NCI-H748 treated with DMSO at 0.1 percent for 48 hours (cell line): ENCODE results near the gene S100A1.
"Not testable (repeated sequence)": the region's sequence is repeated elsewhere in the genome, so short reads cannot be mapped to it uniquely, and the experiment has no call there.

Experiments used
- DNase-seq: peaks from one replicate; lab custom pipeline; 2025; lab: John Stamatoyannopoulos, UW

The S100A1 gene

GRCh38 chr1:153658400-153659174 lies 30.4 kb downstream of the S100A1 start, which contains the start of gene SNAPIN:
TSS of gene SNAPIN (plus strand) at chr1:153658703. CDS start at chr1:153658744, 41 bp downstream.
- peak; percentile 70 for DNase-seq

DNA sequence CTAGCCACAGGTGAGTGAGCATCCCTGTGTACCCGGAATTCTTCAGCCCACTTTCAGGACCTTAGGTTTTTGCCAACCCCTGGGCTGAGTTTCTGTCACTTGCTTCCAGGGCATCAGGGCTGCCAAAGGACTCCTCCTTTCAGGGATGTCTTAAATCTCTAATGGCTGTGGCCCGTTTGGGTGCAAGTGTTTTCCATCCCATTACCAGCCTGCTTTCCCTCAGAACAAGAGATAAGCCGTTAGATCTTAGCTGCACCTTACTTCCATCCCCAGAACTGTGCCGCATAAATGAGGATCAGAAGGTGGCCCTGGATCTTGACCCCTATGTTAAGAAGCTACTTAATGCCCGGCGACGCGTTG lies 30.9 kb downstream of the S100A1 start:
- no peak for DNase-seq

- no peak for DNase-seq
Measured at GRCh38 chr1:153659656-153660055, 31.4 kb downstream of the S100A1 start.

GRCh38 chr1:153661111-153661708 lies 33.0 kb downstream of the S100A1 start:
- DNase-seq: no peak

- no peak for DNase-seq
Measured at GRCh38 chr1:153662269-153662668, 34.0 kb downstream of the S100A1 start.

- DNase-seq: no peak
Measured at GRCh38 chr1:153663211-153663610, 35.0 kb downstream of the S100A1 start.

- no peak for DNase-seq
Measured at GRCh38 chr1:153667439-153667838, 39.2 kb downstream of the S100A1 start.

DNA sequence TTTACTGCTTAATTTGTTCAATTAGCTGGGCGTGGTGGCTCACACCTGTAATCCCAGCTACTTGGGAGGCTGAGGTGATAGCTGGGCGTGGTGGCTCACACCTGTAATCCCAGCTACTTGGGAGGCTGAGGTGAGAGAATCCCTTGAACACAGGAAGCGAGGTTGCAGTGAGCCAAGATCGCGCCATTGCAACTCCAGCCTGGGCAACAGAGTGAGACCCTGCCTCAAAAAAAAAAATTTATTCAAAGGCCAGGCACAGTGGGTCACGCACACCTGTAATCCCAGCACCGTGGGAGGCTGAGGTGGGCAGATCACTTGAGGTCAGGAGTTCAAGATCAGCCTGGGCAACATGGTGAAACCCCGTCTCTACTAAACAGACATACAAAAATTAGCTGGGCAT lies 40.4 kb downstream of the S100A1 start:
- not testable (repeated sequence) for DNase-seq

GRCh38 chr1:153669606-153670005 lies 41.4 kb downstream of the S100A1 start:
- no peak for DNase-seq

- no peak for DNase-seq
Measured at GRCh38 chr1:153670257-153670858, 42.1 kb downstream of the S100A1 start.

- DNase-seq: peak; percentile 98
Measured at GRCh38 chr1:153670859-153671627, 42.8 kb downstream of the S100A1 start, which contains the start of gene ILF2. TSS of gene ILF2 (minus strand) at chr1:153670993. CDS start at chr1:153670922, 71 bp downstream.

DNA sequence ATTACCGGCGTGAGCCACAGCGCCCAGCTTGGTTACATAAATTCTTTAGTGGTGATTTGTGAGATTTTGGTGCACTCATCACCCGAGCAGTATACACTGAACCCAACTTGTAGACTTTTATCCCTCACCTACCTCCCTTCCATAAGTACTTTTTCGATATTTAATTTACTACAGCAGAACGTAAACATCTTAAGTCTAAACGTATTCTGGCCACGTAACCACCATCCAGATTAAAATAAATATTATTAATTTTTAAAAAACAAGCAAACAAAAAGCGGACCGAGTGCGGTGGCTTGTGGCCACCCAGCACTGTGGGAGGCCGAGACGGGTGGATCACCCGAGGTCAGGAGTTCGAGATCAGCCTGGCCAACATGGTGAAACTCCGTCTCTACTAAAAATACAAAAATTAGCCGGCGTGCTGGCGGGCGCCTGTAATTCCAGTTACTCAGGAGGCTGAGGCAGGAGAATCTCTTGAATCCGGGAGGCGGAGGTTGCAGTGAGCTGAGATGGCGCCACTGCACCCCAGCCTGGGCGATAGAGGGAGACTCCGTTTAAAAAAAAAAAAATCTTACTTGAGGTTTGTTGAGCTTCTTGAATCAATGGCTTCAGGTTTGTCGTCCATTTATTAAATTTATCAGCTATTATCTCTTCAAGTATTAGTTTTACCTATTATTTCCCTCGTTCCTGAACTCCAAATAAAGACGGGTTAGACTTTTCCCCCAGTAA lies 43.6 kb downstream of the S100A1 start:
- DNase-seq: peak; percentile 55

GRCh38 chr1:153673511-153673910 lies 45.3 kb downstream of the S100A1 start:
- DNase-seq: no peak

DNA sequence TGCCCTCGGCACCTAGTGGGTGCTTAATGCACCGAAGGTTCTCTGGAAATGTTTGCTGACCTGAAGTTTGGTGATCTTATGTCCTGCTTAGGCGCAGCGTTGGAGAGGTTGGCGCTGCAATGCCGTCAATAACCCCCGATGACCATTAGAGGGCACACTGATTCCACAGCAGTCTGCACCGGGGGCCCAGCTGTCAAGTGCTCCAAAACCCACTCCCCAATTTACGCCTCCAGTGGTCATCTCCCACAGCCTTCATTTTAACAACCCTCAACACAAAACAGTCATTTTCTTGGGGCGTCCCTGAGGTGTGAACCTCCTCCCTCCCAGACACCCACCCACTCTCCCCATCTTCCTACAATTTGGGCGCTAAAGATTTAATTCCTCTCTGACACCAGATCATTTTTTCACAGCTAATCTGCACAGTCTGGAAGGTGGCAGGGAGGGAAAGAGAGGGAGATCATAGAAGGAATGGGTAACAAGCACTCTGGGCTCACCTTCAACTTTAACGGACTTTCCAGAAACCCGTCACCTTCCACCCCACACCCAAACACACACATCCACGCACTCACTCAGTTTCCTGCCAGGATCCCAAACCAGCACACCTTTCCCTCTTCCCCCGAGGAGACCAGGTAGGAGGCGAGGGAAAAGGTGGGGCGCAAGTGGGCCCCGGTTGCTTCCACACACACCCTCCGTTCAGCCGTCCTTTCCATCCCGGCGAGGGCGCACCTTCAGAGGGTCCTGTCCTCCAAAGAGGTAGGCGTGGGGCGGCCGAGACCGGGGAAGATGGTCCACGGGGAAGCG lies 49.7 kb downstream of the S100A1 start:
- DNase-seq: peak; percentile 59

- DNase-seq: no peak
Measured at GRCh38 chr1:153678519-153679336, 50.5 kb downstream of the S100A1 start, which contains the start of gene NPR1. TSS of gene NPR1 (plus strand) at chr1:153678688. CDS start at chr1:153679109, 421 bp downstream.

DNA sequence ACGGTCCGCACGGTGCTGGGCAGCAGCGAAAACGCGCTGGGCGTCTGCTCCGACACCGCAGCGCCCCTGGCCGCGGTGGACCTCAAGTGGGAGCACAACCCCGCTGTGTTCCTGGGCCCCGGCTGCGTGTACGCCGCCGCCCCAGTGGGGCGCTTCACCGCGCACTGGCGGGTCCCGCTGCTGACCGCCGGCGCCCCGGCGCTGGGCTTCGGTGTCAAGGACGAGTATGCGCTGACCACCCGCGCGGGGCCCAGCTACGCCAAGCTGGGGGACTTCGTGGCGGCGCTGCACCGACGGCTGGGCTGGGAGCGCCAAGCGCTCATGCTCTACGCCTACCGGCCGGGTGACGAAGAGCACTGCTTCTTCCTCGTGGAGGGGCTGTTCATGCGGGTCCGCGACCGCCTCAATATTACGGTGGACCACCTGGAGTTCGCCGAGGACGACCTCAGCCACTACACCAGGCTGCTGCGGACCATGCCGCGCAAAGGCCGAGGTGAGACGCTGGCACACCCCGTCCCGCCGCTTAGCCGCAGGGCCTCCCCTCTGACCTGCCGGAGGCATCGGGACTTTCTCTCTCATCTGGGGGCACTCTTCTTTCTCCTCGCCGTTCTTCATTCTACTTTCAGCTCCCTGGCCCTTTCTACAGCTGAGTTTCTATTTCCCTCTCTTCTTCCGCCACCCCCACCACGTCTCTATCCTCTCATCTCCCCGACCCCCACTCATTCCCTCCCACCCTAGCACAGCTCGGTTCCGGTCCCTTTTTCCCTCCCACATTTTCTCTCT lies 51.3 kb downstream of the S100A1 start:
- no peak for DNase-seq

DNA sequence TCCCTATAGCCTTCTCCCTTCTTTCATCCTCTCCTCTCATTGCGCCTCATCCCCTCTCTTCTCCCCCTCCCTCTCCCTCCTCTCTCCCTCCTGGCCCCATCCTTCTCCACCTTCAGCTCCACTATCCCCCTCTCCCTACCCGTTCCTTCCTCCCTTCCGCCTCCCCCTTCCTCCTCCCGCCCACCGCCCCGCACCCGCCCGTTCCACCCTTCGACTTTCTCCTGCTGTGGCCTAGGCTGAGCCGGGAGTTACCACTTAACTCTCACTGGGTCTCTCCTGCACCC lies 51.8 kb downstream of the S100A1 start:
- no peak for DNase-seq
